ENCODE data around the gene SLX1A. TPM values are rescaled to one million over a fixed set of nuclear protein-coding genes. Genes with fewer than 3 reads are reported as not detected.
"Not testable (repeated sequence)": the region's sequence is repeated elsewhere in the genome, so short reads cannot be mapped to it uniquely, and the experiment has no call there.

The SLX1A gene
- total RNA-seq, 6 donors from 2014 or later = 38.6 to 127 (median 63.6) TPM

DNA sequence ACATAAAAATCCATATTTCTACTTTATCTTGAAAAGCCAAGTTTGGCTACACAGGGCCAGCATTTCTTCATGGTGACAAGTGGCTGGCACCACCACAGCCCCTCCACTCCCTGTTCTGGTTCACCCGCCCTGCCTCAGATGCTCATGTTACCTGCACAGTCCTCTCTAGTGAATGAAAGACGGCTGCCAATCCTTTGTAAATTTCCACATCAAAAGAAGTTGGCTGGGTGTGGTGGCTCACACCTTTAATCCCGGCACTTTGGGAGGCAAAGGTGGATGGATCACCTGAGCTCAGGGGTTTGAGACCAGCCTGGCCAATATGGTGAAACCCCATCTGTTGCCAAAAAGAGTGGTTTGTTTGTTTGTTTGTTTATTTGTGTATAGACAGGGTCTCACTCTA lies 30.1 kb upstream of the SLX1A start:
- Histone ChIP-seq H3K4me3 (no peak overlapping the region), H3K9me3 (no peaks in the 10 kb centered on the region), H3K4me1 (peaks cover 0 to 10% (median 0%) of the 10 kb centered on the region in 4 donors), H3K27ac (no peak overlapping the region), H3K36me3 (no peaks in the 10 kb centered on the region), H3K27me3 (no peaks in the 10 kb centered on the region)
- TF ChIP-seq, protein P1, sequence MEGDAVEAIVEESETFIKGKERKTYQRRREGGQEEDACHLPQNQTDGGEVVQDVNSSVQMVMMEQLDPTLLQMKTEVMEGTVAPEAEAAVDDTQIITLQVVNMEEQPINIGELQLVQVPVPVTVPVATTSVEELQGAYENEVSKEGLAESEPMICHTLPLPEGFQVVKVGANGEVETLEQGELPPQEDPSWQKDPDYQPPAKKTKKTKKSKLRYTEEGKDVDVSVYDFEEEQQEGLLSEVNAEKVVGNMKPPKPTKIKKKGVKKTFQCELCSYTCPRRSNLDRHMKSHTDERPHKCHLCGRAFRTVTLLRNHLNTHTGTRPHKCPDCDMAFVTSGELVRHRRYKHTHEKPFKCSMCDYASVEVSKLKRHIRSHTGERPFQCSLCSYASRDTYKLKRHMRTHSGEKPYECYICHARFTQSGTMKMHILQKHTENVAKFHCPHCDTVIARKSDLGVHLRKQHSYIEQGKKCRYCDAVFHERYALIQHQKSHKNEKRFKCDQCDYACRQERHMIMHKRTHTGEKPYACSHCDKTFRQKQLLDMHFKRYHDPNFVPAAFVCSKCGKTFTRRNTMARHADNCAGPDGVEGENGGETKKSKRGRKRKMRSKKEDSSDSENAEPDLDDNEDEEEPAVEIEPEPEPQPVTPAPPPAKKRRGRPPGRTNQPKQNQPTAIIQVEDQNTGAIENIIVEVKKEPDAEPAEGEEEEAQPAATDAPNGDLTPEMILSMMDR (IDR thresholded peaks at IDR 0.05) = no peak
- TF ChIP-seq POLR2A (IDR thresholded peaks at IDR 0.05) = no peak
- no peak for TF ChIP-seq EP300 (IDR thresholded peaks at IDR 0.05)
- TF ChIP-seq POLR2AphosphoS5 (IDR thresholded peaks at IDR 0.05) = no peak
- WGBS, 2 donors = 76 to 96% methylated on average over 3 of the region's 3 CpGs
- no peak for ATAC-seq (ENCODE audit: low FRiP score in 2 of 2)
- no peak for DNase-seq

DNA sequence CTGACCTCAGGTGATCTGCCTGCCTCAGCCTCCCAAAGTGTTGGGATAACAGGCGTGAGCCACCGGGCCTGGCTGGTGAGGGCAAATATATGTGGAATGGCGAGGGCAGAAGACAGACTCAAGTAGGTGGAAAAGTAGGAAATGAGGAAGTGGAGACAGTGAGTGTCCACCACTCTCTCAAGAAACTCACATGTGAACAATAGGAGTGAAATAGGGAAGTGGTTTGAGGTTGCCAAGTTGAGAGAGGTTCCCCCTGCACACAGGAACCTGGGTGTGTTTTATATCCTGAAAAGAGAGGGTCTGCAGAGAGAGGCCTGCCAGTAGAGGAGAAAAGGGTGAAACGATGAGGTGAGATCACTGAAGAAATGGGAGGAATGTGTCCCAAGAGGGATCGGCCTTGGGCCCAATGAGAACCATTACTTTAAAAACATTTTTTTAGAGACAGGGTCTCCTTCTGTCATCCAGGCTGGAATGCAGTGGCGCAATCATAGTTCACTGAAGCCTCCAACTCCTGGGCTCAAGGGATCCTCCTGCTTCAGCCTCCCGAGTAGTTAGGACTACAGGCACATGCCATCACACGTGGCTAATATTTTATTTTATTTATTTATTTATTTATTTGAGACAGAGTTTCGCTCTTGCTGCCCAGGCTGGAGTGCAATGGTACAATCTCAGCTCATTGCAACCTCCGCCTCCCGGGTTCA lies 27.3 kb upstream of the SLX1A start:
- TF ChIP-seq, protein P1 (IDR thresholded peaks at IDR 0.05) = no peak
- H3K4me3 ChIP-seq = no peak overlapping the region
- 69 to 77% methylated on average over 11 of the region's 11 CpGs for WGBS, 2 donors
- H3K36me3 ChIP-seq = no peaks in the 10 kb centered on the region
- peaks cover 0 to 10% (median 0%) of the 10 kb centered on the region in 4 donors for H3K4me1 ChIP-seq
- ATAC-seq (ENCODE audit: low FRiP score in 2 of 2) (peak; percentile 70 to 84), DNase-seq (peak in 1 of 2 donors; percentile 35)
- no peaks in the 10 kb centered on the region for H3K27me3 ChIP-seq
- peak overlapping the region in 1 of 4 donors; percentile 50 for H3K27ac ChIP-seq
- H3K9me3 ChIP-seq = no peaks in the 10 kb centered on the region

DNA sequence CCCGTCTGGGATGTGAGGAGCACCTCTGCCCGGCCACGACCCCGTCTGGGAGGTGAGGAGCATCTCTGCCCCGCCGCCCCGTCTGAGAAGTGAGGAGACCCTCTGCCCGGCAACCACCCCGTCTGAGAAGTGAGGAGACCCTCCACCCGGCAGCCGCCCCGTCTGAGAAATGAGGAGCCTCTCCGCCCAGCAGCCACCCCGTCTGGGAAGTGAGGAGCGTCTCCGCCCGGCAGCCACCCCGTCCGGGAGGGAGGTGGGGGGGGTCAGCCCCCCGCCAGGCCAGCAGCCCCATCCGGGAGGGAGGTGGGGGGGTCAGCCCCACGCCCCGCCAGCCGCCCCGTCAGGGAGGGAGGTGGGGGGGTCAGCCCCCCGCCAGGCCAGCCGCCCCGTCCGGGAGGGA lies 24.9 kb upstream of the SLX1A start:
- H3K4me1 ChIP-seq = peaks cover 0 to 10% (median 0%) of the 10 kb centered on the region in 4 donors
- not testable (repeated sequence) for H3K36me3 ChIP-seq; H3K27ac ChIP-seq; DNase-seq; H3K4me3 ChIP-seq; ATAC-seq (ENCODE audit: low FRiP score in 2 of 2); H3K9me3 ChIP-seq; H3K27me3 ChIP-seq
- WGBS, 2 donors = 97% methylated on average over 9 of the region's 29 CpGs; no CpG with 5 or more reads in 1 of the 2 donors

DNA sequence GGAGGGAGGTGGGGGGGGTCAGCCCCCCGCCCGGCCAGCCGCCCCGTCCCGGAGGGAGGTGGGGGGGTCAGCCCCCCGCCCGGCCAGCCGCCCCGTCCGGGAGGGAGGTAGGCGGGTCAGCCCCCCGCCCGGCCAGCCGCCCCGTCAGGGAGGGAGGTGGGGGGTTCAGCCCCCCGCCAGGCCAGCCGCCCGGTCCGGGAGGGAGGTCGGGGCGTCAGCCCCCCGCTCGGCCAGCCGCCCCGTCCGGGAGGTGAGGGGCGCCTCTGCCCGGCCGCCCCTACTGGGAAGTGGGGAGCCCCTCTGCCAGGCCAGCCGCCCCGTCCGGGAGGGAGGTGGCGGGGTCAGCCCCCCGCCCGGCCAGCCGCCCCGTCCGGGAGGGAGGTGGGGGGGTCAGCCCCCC lies 24.3 kb upstream of the SLX1A start:
- no CpG with 5 or more reads among the region's 38 CpGs for WGBS, 2 donors
- H3K4me1 ChIP-seq = peaks cover 0 to 10% (median 0%) of the 10 kb centered on the region in 4 donors
- H3K36me3 ChIP-seq; H3K4me3 ChIP-seq; H3K9me3 ChIP-seq; ATAC-seq (ENCODE audit: low FRiP score in 2 of 2); H3K27ac ChIP-seq; H3K27me3 ChIP-seq: not testable (repeated sequence)
- DNase-seq = peak in 1 of 2 donors; percentile 41

DNA sequence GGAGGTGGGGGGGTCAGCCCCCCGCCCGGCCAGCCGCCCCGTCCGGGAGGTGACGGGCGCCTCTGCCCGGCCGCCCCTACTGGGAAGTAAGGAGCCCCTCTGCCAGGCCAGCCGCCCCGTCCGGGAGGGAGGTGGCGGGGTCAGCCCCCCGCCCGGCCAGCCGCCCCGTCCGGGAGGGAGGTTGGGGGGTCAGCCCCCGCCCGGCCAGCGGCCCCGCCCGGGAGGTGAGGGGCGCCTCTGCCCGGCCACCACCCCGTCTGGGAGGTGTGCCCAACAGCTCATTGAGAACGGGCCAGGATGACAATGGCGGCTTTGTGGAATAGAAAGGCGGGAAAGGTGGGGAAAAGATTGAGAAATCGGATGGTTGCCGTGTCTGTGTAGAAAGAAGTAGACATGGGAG lies 23.5 kb upstream of the SLX1A start:
- not testable (repeated sequence) for DNase-seq; H3K4me3 ChIP-seq; ATAC-seq (ENCODE audit: low FRiP score in 2 of 2); H3K36me3 ChIP-seq; H3K27ac ChIP-seq; H3K9me3 ChIP-seq; H3K27me3 ChIP-seq
- no CpG with 5 or more reads among the region's 31 CpGs for WGBS, 2 donors
- peaks cover 0 to 10% (median 0%) of the 10 kb centered on the region in 4 donors for H3K4me1 ChIP-seq

DNA sequence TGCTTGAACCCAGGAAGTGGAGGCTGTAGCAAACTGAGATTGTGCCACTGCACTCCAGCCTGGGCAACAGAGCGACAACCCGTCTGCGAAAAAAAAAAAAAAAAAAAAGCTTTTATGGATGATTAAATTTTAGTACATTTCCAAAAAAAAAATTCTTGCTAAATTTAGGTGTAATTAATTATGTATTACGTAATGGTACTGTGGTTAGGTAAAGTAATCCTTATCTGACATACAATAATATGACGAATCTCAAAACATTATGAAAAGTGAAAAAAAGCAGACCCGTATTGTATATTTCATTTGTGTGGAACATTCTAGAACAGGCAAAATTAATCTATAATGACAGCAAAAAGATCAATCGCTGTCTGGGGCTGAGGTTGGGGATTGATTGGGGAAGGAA lies 20.6 kb upstream of the SLX1A start:
- DNase-seq (no peak), ATAC-seq (ENCODE audit: low FRiP score in 2 of 2) (no peak)
- TF ChIP-seq EP300 (IDR thresholded peaks at IDR 0.05) (no peak), POLR2A (IDR thresholded peaks at IDR 0.05) (no peak), POLR2AphosphoS5 (IDR thresholded peaks at IDR 0.05) (no peak)
- TF ChIP-seq, protein P1 (IDR thresholded peaks at IDR 0.05) = no peak
- Histone ChIP-seq H3K36me3 (no peaks in the 10 kb centered on the region), H3K4me3 (no peak overlapping the region), H3K27ac (no peak overlapping the region), H3K4me1 (no peaks in the 10 kb centered on the region), H3K9me3 (no peaks in the 10 kb centered on the region), H3K27me3 (no peaks in the 10 kb centered on the region)
- WGBS, 2 donors = 82 to 83% methylated on average over 7 of the region's 7 CpGs

DNA sequence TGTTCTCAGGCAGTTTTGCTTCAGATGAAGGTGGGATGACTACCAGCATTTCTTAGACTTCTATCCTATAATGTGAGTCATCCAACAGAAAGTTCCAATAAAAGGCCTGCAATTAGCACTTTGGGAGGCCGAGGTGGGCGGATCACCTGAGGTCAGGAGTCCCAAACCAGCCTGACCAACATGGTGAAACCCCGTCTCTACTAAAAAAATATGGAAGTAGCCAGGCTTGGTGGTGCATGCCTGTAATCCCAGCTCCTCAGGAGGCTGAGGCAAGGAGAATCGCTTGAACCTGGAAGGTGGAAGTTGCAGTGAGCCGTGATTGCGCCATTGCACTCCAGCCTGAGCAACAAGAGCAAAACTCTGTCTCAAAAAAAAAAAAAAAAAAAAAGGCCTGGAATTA lies 16.8 kb upstream of the SLX1A start:
- H3K4me3 ChIP-seq; H3K36me3 ChIP-seq; H3K27ac ChIP-seq; H3K4me1 ChIP-seq; H3K27me3 ChIP-seq; ATAC-seq (ENCODE audit: low FRiP score in 2 of 2); H3K9me3 ChIP-seq: not testable (repeated sequence)
- 66 to 68% methylated on average over 6 of the region's 6 CpGs for WGBS, 2 donors
- peak in 1 of 2 donors; percentile 63 for DNase-seq

All from upper lobe of left lung (tissue), 6 donors.